ENCODE results near the gene ADAMTS4.

Gene ADAMTS4

DNA sequence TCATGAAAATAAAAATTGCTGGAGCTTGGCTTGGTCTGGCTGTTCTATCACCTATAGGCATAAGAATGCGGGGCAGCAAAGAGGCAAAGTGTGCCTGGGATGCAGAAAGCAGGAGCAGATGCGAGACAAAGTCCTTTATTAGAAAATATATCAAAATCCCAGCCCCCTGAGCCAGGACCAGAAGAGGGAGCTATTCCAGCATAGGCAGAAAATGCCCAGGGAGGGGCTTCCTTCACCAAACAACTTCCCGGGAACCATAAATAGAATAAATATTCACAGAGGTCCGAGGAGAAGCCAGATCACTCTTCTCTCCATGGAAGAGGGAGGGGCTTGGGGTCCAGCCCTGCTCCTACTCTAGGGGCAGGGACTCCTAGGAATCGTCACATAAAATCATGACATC is 27.7 kb downstream of the ADAMTS4 start:
- DNase-seq, result no peak

DNA sequence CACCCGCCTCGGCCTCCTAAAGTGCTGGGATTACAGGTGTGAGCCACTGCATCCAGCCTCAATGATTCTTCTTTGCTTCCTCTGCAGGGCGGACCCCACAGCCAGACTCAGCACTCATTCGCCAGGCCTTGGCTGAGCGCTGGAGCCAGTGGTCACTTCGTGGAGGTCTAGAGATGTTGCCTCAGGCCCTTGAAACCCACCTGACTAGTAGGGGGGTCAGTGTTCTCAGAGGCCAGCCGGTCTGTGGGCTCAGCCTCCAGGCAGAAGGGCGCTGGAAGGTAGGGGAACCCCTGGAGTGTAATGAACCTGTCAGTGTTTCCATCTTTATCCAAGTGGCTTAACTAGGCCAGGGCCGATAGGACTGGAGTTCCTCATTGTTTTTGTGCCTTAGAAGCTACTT is 29.9 kb downstream of the ADAMTS4 start:
- DNase-seq, result no peak

DNA sequence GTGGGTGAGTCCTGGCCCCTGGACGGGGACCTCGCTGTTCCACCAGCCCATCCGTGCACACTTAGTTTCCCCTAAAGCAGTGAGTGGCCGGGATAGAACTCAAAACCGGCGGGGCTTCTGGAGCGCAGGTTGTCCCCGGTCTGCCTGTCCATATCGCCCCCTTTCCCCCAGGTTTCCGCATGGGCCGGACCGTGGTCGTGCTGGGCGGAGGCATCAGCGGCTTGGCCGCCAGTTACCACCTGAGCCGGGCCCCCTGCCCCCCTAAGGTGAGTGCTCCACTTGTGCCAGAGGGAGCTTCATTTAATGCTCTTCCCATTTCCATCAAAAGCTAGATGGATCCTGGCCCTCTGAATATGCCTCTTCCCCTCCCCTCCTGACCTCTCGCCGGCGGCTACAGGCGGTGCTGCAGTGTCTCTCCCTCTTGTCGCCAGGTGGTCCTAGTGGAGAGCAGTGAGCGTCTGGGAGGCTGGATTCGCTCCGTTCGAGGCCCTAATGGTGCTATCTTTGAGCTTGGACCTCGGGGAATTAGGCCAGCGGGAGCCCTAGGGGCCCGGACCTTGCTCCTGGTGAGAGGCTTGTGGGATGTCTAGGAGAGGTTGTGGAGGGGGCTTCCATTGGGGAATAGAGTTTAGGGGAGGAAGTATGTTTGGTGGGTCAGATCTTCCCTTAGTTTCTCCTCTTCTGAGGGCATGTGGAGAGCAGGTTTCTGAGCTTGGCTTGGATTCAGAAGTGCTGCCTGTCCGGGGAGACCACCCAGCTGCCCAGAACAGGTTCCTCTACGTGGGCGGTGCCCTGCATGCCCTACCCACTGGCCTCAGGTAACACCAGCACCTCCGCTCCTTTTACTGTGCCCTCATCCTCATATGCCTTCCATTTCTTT is 31.9 kb downstream of the ADAMTS4 start:
- no peak for DNase-seq

- peak; percentile 95 to 96 for DNase-seq
These were observed 32.8 kb downstream of the ADAMTS4 start, which contains the start of gene PPOX for GRCh38 chr1:161165742-161166668. PPOX (plus strand) TSS chr1:161166426; CDS start chr1:161166848, 422 bp downstream.

GRCh38 chr1:161164901-161165610 is 33.8 kb downstream of the ADAMTS4 start:
- DNase-seq, result no peak

- no peak for DNase-seq
These were observed 35.1 kb downstream of the ADAMTS4 start for GRCh38 chr1:161163793-161164192.

- no peak for DNase-seq
These were observed 36.0 kb downstream of the ADAMTS4 start for GRCh38 chr1:161162806-161163205.

- DNase-seq, result no peak
These were observed 36.8 kb downstream of the ADAMTS4 start for GRCh38 chr1:161162052-161162451.

- no peak for DNase-seq
These were observed 37.2 kb downstream of the ADAMTS4 start for GRCh38 chr1:161161652-161162051.

GRCh38 chr1:161160671-161161145 is 38.1 kb downstream of the ADAMTS4 start:
- DNase-seq, result no peak

DNA sequence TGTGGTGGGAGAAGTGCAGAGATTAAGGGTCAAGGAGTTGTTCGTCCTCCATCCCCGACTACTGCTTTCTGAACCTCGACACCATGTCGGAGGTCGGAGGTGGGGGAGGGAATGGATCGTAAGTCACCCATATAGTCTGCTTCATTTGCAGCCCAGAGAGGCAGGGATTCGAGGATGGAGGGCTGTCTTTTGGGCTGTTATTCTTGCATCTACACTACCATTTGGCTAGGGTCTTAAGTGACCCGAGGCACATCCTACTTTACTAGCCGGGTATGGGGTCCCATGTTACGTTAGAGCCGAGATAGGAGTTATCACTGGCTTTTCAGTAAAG is 39.0 kb downstream of the ADAMTS4 start:
- no peak for DNase-seq

DNA sequence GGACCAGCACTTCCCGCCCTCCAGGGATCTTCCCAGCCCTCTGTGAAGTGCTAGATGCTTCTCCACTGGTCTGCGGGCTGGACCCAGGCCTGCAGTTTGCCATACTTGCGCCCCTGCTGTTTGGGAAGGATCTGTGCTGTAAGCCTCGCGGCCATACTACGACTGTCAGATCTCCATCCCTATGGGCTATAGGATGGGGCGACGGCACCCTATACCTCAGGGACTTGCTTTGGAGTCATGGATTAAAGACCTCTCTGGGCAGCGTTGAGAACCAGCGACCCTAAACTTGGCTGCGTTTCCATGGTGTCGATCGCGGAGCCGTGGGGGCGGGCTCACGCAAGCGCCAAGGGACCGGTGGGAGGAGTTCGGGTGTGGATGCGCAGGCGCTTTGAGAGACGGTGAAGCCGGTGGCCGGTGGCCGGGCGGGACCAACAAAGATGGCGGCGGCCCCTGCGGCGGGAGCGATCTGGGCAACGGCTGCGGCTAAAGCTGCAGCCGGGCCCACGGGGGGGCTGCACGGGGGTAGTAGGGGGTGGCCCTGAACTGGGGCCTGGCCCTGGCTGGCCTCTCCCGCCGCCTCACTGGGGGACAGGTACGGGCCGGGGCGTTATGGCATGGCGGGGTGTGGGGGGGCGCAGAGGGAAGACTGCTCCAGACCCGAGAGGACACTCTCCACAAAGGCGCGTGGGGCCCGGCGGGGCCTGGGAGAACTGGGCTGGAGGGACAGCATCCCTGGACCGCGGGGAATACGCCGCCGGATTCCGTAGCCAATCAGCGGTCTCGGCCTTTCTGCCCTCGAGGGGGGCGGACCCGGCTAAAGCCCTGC is 39.6 kb downstream of the ADAMTS4 start, which contains the start of gene USP21:
TSS of gene USP21 (plus strand) at position 414 of the 826 bp plus-strand sequence. CDS start 1,141 bp downstream, outside the sequence.
- peak; percentile 91 to 94 for DNase-seq

GRCh38 chr1:161158316-161159010 is 40.4 kb downstream of the ADAMTS4 start:
- DNase-seq, result no peak

DNA sequence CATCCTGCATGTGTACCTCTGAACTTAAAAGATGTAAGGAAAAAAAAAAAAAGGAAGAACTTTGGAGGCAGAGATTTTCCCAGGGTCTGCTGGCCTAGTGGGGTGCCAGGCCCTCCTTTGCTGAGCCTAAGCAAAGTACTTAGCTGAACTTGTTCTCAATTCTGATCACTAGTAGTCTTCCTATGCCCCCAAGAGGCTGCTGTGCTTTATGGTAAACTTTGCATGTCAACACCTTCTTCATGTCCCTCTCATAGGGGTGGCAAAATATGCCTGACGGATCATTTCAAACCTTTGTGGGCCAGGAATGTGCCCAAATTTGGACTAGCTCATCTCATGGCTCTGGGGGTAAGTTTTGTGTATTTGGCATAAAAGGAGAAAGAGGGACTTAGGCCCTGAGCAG is 41.0 kb downstream of the ADAMTS4 start:
- DNase-seq, result no peak

- DNase-seq, result peak; percentile 90
These were observed 45.0 kb downstream of the ADAMTS4 start, which contains the start of gene UFC1 for GRCh38 chr1:161153682-161154337. UFC1 (plus strand) TSS chr1:161153978; CDS start chr1:161153998, 20 bp downstream.

DNA sequence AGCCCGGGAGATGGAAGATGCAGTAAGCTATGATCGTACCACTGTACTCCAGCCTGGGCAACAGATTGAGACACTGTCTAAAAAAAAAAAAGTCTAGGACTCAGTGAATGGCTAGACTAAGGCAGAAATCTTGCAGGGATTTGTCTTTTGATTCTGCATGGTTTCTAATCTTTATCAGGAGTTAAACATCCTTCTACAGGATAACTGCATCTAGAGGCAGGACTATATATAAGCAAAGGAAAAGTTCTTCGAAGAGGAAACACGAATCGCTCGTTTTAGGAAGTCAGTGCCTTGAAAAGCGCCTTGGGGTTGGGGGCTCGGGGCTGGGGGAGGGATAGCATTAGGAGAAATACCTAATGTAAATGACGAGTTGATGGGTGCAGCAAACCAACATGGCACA is 45.7 kb downstream of the ADAMTS4 start:
- no peak for DNase-seq

DNA sequence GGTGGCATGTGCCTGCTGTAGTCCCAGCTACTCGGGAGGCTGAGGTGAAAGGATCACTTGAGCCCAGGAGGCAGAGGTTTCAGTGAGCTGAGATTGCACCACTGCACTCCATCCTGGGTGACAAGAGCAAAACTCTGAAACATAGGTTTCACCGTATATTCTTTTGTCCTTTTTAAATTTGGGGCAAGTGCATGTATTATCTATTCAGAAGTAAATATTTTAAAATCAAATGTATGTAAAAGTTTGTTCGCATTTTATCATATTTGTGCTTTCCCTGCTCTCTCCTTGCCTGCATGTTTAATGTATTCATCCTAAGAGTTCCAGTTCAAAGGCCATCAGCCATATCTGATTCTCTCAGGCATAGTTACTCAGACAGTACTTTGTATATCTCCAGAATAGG is 53.0 kb downstream of the ADAMTS4 start:
- no peak for DNase-seq

GRCh38 chr1:161140755-161141400 is 58.0 kb downstream of the ADAMTS4 start:
- DNase-seq, result no peak

DNA sequence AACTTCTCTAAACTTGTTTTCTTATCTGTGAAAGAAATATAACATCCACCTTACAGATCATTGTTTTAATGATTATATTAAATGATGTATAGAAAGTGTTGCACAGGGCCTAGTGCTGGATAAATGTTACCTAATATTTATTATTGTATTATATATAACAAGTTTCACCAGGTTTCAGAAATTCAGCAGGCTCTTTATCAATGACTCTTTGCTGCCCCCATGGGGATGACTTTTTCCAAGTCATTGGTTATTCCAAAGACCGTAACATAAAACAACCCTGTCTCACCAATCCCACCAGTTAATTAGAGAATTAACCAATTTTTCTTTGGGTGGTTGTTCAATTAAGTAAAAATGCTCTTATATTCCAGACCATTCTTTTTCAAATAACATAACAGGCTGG is 59.1 kb downstream of the ADAMTS4 start:
- DNase-seq, result peak; percentile 32 to 67

- no peak for DNase-seq
These were observed 60.4 kb downstream of the ADAMTS4 start for GRCh38 chr1:161138431-161138830.

Measured in CD4-positive, alpha-beta T cell treated with Interleukin-1 beta for 1 hour (primary cell).